ENCODE measurements around the gene ALPI. TPM values are rescaled to one million over a fixed set of nuclear protein-coding genes. Genes with fewer than 3 reads are reported as not detected.

The ALPI gene
- total RNA-seq, 1 donor from 2014 or later, result not detected

DNA sequence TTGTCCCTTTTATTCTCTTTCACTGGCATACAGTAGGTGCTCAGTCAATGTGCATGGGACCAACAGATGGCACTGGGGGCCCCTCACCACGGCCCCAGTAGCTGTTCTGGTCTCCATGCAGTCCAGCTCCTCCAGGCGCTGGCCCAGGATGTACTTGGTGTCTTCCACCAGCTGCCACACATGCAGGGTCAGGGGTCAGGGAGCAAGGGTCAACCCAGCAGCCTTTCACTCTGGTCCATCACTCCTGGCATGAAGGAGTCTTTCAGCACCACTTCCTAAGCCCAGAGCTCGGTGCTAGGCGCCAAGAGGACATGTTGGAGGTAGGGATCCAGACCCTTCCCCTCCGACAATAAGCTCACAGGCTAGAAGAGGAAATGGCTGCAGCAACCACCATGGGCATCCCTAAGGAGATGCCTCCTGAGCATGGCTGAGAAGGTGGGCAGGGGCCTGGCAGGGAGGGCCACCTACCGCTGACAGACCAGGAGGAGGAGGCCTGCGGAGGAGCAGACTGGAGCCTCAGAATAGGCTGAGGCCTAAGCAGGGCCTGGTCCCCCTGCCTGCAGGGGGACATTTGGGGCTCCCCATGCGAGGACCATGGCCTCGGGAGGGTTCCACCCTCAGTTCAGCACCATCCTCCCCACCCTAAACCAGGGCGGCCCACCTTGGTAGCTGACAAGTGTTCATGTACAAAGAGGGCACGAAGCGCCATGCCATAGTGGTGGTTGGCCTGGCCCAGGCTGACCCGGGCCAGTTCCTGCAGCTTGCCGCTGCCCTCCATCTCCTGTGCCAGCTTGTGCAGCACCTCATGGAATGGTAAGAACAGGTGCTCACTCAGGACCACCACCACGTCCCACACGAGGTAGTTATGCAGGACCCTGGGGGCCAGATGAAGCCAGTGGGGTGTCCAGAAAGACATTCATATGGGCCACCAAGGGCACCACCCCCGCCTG lies 39.2 kb upstream of the ALPI start:
- Mint-ChIP-seq H3K27me3 (ENCODE audit: unreplicated experiment) (peaks cover 4% of the 10 kb centered on the region), H3K4me1 (ENCODE audit: low read depth, unreplicated experiment) (peaks cover 2% of the 10 kb centered on the region), H3K27ac (ENCODE audit: unreplicated experiment) (no peak overlapping the region), H3K9me3 (ENCODE audit: unreplicated experiment) (no peaks in the 10 kb centered on the region), H3K36me3 (ENCODE audit: unreplicated experiment) (no peaks in the 10 kb centered on the region), H3K4me3 (ENCODE audit: unreplicated experiment) (no peak overlapping the region)
- no peak for DNase-seq
- no peak for TF ChIP-seq CTCF (IDR thresholded peaks at IDR 0.05; ENCODE audit: partially characterized antibody, unreplicated experiment)

GRCh38 chr2:232417489-232417888 lies 38.5 kb upstream of the ALPI start:
- Mint-ChIP-seq H3K36me3 (ENCODE audit: unreplicated experiment) (peaks cover 2% of the 10 kb centered on the region), H3K4me1 (ENCODE audit: low read depth, unreplicated experiment) (peaks cover 2% of the 10 kb centered on the region), H3K27ac (ENCODE audit: unreplicated experiment) (no peak overlapping the region), H3K27me3 (ENCODE audit: unreplicated experiment) (peaks cover 8% of the 10 kb centered on the region), H3K9me3 (ENCODE audit: unreplicated experiment) (peaks cover under 1% of the 10 kb centered on the region), H3K4me3 (ENCODE audit: unreplicated experiment) (no peak overlapping the region)
- no peak for TF ChIP-seq CTCF (IDR thresholded peaks at IDR 0.05; ENCODE audit: partially characterized antibody, unreplicated experiment)
- DNase-seq, result no peak

DNA sequence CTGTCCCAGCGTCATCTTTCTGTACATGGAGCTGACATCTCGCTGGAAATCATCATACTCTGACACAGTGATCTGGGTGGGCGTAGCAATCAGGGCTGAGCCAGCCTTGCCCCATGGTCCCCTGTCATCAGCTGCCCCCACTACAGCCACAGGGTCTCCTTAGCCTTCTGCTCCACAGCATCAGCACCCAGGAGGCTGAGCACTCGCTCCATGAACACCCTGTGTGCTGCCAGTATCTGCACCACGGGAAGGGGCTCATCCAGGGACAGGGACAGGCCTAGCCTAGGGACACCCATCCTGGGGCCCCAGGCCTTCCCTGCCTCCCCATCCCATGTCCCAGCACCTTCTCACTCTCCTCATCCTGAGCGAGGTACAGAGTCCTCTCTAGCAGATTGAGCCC lies 37.9 kb upstream of the ALPI start:
- no peak overlapping the region for H3K27ac Mint-ChIP-seq (ENCODE audit: unreplicated experiment)

GRCh38 chr2:232418466-232419244 lies 37.3 kb upstream of the ALPI start:
- H3K36me3 Mint-ChIP-seq (ENCODE audit: unreplicated experiment), result peaks cover 6% of the 10 kb centered on the region
- H3K27me3 Mint-ChIP-seq (ENCODE audit: unreplicated experiment), result peaks cover 15% of the 10 kb centered on the region
- H3K4me1 Mint-ChIP-seq (ENCODE audit: low read depth, unreplicated experiment), result peaks cover 2% of the 10 kb centered on the region
- H3K9me3 Mint-ChIP-seq (ENCODE audit: unreplicated experiment), result peaks cover 4% of the 10 kb centered on the region
- H3K4me3 Mint-ChIP-seq (ENCODE audit: unreplicated experiment), result peak overlapping the region; percentile 82
- TF ChIP-seq CTCF (IDR thresholded peaks at IDR 0.05; ENCODE audit: partially characterized antibody, unreplicated experiment), result no peak
- no peak overlapping the region for H3K27ac Mint-ChIP-seq (ENCODE audit: unreplicated experiment)
- peak; percentile 70 for DNase-seq

More for the DNA sequence above, 37.9 kb upstream of the ALPI start:
- H3K4me3 Mint-ChIP-seq (ENCODE audit: unreplicated experiment), result peak overlapping the region; percentile 76
- no peak for TF ChIP-seq CTCF (IDR thresholded peaks at IDR 0.05; ENCODE audit: partially characterized antibody, unreplicated experiment)
- peaks cover 6% of the 10 kb centered on the region for H3K36me3 Mint-ChIP-seq (ENCODE audit: unreplicated experiment)
- H3K9me3 Mint-ChIP-seq (ENCODE audit: unreplicated experiment), result peaks cover 4% of the 10 kb centered on the region
- H3K27me3 Mint-ChIP-seq (ENCODE audit: unreplicated experiment), result peaks cover 10% of the 10 kb centered on the region
- peaks cover 2% of the 10 kb centered on the region for H3K4me1 Mint-ChIP-seq (ENCODE audit: low read depth, unreplicated experiment)
- no peak for DNase-seq

Measured in glutamatergic neuron (in vitro differentiated cells).